ENCODE measurements around the gene CDH3.

The CDH3 gene

DNA sequence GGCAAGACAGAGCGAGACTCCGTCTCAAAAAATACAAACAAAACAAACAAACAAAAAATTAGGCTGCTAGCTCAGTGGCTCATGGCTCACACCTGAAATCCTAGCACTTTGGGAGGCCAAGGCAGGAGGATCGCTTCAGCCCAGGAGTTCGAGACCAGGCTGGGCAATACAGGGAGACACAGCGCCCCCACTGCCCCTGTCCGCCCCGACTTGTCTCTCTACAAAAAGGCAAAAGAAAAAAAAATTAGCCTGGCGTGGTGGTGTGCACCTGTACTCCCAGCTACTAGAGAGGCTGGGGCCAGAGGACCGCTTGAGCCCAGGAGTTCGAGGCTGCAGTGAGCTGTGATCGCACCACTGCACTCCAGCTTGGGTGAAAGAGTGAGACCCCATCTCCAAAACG, 91.5 kb downstream of the CDH3 start:
- DNase-seq (ENCODE audit: low read depth in 2 of 2, low spot score in 1 of 2), result no peak

GRCh38 chr16:68737046-68737729, 92.1 kb downstream of the CDH3 start, which contains the start of gene CDH1:
Gene CDH1, plus strand, starts transcription at chr16:68737292. Its CDS starts 124 bp downstream, at chr16:68737416.
- DNase-seq (ENCODE audit: low read depth in 2 of 2, low spot score in 1 of 2), result no peak

DNA sequence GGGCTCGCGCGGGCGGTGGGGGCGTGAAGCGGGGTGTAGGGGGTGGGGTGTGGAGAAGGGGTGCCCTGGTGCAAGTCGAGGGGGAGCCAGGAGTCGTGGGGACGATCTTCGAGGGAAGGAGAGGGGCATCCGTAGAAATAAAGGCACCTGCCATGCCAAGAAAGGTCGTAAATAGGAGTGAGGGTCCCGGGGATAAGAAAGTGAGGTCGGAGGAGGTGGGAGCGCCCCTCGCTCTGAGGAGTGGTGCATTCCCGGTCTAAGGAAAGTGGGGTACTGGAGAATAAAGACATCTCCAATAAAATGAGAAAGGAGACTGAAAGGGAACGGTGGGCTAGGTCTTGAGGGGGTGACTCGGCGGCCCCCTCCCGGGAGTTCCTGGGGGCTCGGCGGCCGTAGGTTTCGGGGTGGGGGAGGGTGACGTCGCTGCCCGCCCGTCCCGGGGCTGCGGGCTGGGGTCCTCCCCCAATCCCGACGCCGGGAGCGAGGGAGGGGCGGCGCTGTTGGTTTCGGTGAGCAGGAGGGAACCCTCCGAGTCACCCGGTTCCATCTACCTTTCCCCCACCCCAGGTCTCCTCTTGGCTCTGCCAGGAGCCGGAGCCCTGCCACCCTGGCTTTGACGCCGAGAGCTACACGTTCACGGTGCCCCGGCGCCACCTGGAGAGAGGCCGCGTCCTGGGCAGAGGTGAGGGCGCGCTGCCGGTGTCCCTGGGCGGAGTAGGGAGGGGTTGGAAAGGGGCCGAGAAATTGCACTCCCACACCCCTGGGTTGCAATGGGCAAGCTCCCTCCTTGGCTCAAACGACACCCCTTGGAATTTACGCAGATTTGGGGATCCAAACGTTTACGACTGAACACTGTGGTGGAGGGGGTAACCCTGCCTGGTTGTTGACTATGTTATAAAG, 92.9 kb downstream of the CDH3 start:
- no peak for DNase-seq (ENCODE audit: low read depth in 2 of 2, low spot score in 1 of 2)

GRCh38 chr16:68739964-68740627, 95.0 kb downstream of the CDH3 start:
- DNase-seq (ENCODE audit: low read depth in 2 of 2, low spot score in 1 of 2), result no peak

GRCh38 chr16:68740628-68741346, 95.7 kb downstream of the CDH3 start:
- no peak for DNase-seq (ENCODE audit: low read depth in 2 of 2, low spot score in 1 of 2)

- no peak for DNase-seq (ENCODE audit: low read depth in 2 of 2, low spot score in 1 of 2)
Measured at GRCh38 chr16:68743664-68744063, 98.6 kb downstream of the CDH3 start.

GRCh38 chr16:68744744-68745280, 99.7 kb downstream of the CDH3 start:
- DNase-seq (ENCODE audit: low read depth in 2 of 2, low spot score in 1 of 2), result no peak

GRCh38 chr16:68746951-68747350, 101.8 kb downstream of the CDH3 start:
- DNase-seq (ENCODE audit: low read depth in 2 of 2, low spot score in 1 of 2), result no peak

- DNase-seq (ENCODE audit: low read depth in 2 of 2, low spot score in 1 of 2), result no peak
Measured at GRCh38 chr16:68749432-68749831, 104.3 kb downstream of the CDH3 start.

All from stimulated activated CD8-positive, alpha-beta memory T cell treated with anti-CD3 and anti-CD28 coated beads, Interleukin-4, amount 100 ng/mL, for 4 hours (primary cell).